Measurements from ENCODE around the gene UIMC1.

- no peak for TF ChIP-seq CTCF (IDR thresholded peaks at IDR 0.05)
- no peak for TF ChIP-seq EZH2phosphoT487 (IDR thresholded peaks at IDR 0.05)
- TF ChIP-seq EZH2 (IDR thresholded peaks at IDR 0.05): no peak
Measured at GRCh38 chr5:176888865-176889165, 117.8 kb downstream of the UIMC1 start.
